ENCODE measurements around the gene GADD45B.
"Not testable (repeated sequence)": the region's sequence is repeated elsewhere in the genome, so short reads cannot be mapped to it uniquely, and the experiment has no call there.

The GADD45B gene

DNA sequence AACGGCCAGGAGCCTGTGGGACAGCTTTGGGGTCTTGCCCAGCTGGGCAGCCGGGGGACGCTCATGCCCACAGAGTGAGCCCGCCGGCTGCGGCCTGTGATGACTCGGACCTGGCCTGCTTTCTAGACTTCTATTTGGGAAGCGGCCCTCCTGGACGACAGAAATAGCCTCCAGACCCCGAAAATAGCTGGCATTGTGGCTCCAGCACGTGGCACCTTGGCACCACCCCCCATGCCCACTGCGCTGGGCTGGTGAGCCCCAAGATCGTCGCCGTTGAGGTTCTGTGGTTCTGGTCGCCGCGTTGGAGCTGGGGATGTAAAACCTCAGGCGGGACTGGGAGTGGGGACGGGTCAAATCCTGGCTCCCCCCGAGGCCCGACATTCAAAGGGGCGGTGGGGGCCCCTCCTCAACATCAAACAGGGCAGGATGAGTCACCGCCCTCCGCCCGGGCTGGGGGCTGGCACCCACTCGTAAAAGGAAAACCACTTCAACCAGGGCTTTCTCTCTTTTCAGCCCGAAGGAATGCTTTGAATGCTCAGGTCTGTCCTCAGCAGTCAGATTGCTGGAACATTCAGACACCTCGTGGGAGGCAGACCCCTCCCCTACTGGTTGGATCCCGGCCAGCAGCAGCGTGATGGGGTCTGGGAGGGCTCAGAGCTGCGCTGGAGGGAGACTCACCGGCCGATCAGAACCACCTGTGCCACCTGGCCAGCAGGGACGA, 42.1 kb downstream of the GADD45B start:
- H3K27ac ChIP-seq, result no peak overlapping the region
- TF ChIP-seq, protein P1, sequence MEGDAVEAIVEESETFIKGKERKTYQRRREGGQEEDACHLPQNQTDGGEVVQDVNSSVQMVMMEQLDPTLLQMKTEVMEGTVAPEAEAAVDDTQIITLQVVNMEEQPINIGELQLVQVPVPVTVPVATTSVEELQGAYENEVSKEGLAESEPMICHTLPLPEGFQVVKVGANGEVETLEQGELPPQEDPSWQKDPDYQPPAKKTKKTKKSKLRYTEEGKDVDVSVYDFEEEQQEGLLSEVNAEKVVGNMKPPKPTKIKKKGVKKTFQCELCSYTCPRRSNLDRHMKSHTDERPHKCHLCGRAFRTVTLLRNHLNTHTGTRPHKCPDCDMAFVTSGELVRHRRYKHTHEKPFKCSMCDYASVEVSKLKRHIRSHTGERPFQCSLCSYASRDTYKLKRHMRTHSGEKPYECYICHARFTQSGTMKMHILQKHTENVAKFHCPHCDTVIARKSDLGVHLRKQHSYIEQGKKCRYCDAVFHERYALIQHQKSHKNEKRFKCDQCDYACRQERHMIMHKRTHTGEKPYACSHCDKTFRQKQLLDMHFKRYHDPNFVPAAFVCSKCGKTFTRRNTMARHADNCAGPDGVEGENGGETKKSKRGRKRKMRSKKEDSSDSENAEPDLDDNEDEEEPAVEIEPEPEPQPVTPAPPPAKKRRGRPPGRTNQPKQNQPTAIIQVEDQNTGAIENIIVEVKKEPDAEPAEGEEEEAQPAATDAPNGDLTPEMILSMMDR (conservative IDR thresholded peaks at IDR 0.05), result no peak

DNA sequence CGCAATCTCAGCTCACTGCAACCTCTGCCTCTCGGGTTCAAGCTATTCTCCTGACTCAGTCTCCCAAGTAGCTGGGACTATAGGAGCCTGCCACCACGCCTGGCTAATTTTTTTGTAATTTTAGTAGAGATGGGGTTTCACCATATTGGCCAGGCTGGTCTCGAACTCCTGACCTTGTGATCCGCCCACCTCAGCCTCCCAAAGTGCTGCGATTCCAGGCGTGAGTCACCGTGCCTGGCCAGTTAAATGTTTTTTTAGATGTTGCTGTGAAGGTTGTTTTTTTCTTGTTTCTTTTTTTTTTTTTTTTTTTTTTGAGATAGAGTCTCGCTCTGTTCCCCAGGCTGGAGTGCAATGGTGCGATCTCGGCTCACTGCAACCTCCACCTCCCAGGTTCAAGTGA, 42.9 kb downstream of the GADD45B start:
- not testable (repeated sequence) for H3K27ac ChIP-seq

DNA sequence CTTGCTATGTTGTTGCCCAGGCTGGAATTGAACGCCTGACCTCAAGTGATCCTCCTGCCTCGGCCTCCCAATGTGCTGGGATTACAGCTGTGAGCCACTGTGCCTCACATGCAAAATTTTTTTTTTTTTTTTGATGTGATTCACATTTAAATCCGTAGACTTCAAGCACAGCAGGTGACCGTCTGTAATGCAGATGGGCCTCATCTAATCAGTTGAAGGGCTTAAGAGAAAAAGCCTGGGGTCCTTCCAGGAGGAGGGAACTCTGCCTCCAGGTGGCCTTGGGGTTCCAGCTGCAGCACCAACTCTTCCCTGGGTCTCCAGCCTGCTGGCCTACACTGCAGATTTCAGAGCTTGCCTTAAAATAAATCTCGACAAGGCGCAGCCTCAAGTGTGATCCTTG, 43.6 kb downstream of the GADD45B start:
- TF ChIP-seq, protein P1 (conservative IDR thresholded peaks at IDR 0.05), result no peak
- H3K27ac ChIP-seq, result no peak overlapping the region

DNA sequence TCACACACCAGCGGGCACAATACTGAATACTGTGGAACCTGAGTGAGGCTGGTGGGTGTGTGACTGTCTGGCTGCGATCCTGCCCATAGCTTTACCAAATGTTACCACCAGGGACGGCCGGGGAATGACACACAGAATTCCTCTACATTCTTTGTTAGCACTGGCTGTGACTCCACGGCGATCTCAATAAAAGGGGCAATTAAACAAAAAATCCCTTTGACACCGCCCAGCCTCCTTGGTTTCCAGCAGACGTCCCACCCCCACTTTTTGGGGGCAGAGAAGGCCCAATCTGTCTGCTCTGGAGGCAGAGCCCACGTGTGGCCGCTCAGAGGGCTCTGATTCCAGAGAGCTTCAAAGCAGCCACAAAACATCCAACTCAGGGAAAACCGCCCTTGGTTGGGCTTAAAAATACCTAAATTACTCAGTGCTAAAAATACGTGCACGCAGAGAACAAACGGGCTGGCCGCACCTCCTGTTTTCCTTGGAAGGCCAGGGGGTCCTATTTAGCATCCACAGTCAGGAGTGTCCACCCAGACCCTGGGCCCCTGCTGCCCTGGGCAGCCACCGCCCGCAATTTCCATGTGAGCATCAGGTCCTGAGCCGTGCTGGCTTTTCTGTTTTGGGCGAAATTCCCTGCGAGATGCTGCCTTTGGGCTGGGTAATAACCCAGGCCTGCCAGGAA, 47.8 kb downstream of the GADD45B start:
- no peak overlapping the region for H3K27ac ChIP-seq

DNA sequence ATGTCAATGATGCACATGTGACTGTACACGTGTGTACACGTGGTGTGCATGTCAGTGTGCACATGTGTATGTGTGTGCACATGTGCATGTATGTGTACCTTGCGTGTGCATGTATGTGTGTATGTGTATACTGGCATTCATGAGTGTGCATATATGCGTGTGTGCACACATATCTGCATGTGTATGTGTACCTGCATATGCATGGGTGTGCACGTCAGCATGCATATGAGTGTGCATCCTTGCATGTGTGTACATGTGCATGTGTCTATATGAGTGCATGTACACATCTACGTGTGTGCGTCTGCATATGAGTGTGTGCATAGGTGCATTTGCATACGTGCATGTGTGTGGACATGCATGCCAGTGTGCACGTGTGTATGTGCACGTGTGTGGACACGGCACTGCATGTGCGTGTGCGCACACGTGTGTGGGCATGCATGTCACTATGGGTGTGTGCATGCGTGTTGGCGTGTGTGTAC, 48.5 kb downstream of the GADD45B start:
- TF ChIP-seq, protein P1 (conservative IDR thresholded peaks at IDR 0.05), result no peak
- no peak overlapping the region for H3K27ac ChIP-seq

More for the DNA sequence above, 47.8 kb downstream of the GADD45B start:
- TF ChIP-seq, protein P1 (conservative IDR thresholded peaks at IDR 0.05), result 0 out of 2 replicates have a peak, but pooled peaks have one; percentile 8

DNA sequence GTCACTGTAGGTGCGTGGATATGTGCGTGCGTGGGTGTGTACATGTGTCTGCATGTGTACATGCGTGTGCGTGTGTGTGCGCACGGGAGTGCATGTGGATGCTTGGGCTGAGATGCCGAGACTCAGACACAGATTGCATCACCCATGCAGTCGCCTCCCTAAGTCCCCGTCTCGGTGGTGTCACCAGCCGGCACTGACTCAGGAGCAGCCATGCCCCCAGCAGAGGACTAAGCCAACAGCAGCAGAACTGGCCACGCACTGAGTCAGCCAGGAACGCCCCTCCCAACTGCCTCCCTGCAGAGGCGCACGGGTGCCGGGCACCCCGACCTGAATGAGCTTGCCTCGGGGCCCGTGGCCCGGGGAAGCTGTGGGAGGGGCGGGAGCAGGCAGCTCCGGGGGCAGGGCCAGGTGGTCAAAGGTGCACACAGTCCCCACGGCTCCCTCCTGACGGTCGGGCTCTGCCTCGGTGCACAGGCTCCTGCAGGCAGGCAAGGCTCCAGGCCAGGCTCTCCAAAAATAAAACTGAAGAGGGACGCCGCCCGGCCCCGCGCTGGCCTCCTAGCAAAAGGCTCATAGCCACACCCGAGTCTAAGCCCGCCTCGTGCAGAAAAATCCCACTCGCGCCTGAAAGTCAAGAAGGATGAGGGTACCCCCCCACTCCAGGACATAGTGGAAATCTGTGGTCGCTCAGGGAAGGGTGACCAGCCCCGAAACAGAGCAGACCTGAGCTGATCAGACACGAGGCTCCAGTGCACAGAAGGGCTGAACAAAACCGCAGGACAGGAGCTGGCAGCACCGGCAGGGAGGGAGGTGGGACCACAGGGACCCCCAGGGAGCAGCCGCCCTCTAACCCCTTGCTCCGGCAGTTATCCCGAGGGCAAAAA, 49.2 kb downstream of the GADD45B start:
- no peak overlapping the region for H3K27ac ChIP-seq
- TF ChIP-seq, protein P1 (conservative IDR thresholded peaks at IDR 0.05), result no peak

DNA sequence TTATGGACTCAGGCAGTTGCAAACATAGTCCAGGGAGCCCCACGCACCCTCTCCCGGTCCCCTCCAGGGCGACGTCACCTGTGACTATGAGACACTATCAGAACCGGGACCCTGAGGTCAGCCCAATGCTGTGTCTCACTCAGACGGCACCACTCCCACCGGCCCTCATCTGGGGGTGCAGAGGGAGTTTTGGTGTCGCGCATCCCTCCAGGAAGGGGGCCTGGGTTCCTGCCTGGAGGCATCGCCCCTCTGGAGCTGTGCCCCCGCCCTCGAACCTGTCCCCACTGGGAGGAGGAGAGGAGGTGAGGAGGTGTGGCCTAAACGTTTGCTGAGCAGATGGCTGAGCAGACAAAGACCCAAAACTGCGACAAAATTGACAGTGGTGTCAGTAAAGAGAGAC, 51.2 kb downstream of the GADD45B start:
- TF ChIP-seq, protein P1 (conservative IDR thresholded peaks at IDR 0.05), result no peak
- no peak overlapping the region for H3K27ac ChIP-seq

Data from VCaP (cell line).